ENCODE results near the gene ADTRP.
"Not testable (repeated sequence)": the region's sequence is repeated elsewhere in the genome, so short reads cannot be mapped to it uniquely, and the experiment has no call there.

ADTRP gene

GRCh38 chr6:11705069-11705468, 73.5 kb downstream of the ADTRP start:
- no peaks in the 10 kb centered on the region for H3K36me3 ChIP-seq (ENCODE audit: insufficient read depth, low read length)
- no peak overlapping the region for H3K9ac ChIP-seq (ENCODE audit: low read depth, low read length)
- no peaks in the 10 kb centered on the region for H3K9me3 ChIP-seq (ENCODE audit: control insufficient read depth, insufficient read depth, low read length)
- H3K4me1 ChIP-seq (ENCODE audit: insufficient read depth, low read length): no peaks in the 10 kb centered on the region

- H3K9me3 ChIP-seq (ENCODE audit: control insufficient read depth, insufficient read depth, low read length): no peaks in the 10 kb centered on the region
- no peaks in the 10 kb centered on the region for H3K36me3 ChIP-seq (ENCODE audit: insufficient read depth, low read length)
- H3K4me1 ChIP-seq (ENCODE audit: insufficient read depth, low read length): no peaks in the 10 kb centered on the region
- H3K9ac ChIP-seq (ENCODE audit: low read depth, low read length): no peak overlapping the region
Measured at GRCh38 chr6:11703725-11704124, 74.9 kb downstream of the ADTRP start.

GRCh38 chr6:11702500-11703130, 76.0 kb downstream of the ADTRP start:
- Histone ChIP-seq H3K9ac (ENCODE audit: low read depth, low read length) (no peak overlapping the region), H3K36me3 (ENCODE audit: insufficient read depth, low read length) (no peaks in the 10 kb centered on the region), H3K4me1 (ENCODE audit: insufficient read depth, low read length) (no peaks in the 10 kb centered on the region), H3K9me3 (ENCODE audit: control insufficient read depth, insufficient read depth, low read length) (no peaks in the 10 kb centered on the region)

GRCh38 chr6:11702089-11702488, 76.5 kb downstream of the ADTRP start:
- Histone ChIP-seq H3K9ac (ENCODE audit: low read depth, low read length) (no peak overlapping the region), H3K9me3 (ENCODE audit: control insufficient read depth, insufficient read depth, low read length) (no peaks in the 10 kb centered on the region), H3K36me3 (ENCODE audit: insufficient read depth, low read length) (no peaks in the 10 kb centered on the region), H3K4me1 (ENCODE audit: insufficient read depth, low read length) (no peaks in the 10 kb centered on the region)

- Histone ChIP-seq H3K4me1 (ENCODE audit: insufficient read depth, low read length) (no peaks in the 10 kb centered on the region), H3K9me3 (ENCODE audit: control insufficient read depth, insufficient read depth, low read length) (no peaks in the 10 kb centered on the region), H3K9ac (ENCODE audit: low read depth, low read length) (no peak overlapping the region), H3K36me3 (ENCODE audit: insufficient read depth, low read length) (no peaks in the 10 kb centered on the region)
Measured at GRCh38 chr6:11701573-11701972, 77.0 kb downstream of the ADTRP start.

- Histone ChIP-seq H3K9me3 (ENCODE audit: control insufficient read depth, insufficient read depth, low read length) (no peaks in the 10 kb centered on the region), H3K4me1 (ENCODE audit: insufficient read depth, low read length) (no peaks in the 10 kb centered on the region), H3K36me3 (ENCODE audit: insufficient read depth, low read length) (no peaks in the 10 kb centered on the region), H3K9ac (ENCODE audit: low read depth, low read length) (no peak overlapping the region)
Measured at GRCh38 chr6:11700118-11700718, 78.4 kb downstream of the ADTRP start.

GRCh38 chr6:11699576-11699975, 79.0 kb downstream of the ADTRP start:
- H3K9me3 ChIP-seq (ENCODE audit: control insufficient read depth, insufficient read depth, low read length): no peaks in the 10 kb centered on the region

GRCh38 chr6:11692451-11693376, 85.9 kb downstream of the ADTRP start:
- Histone ChIP-seq H3K9ac (ENCODE audit: low read depth, low read length) (no peak overlapping the region), H3K36me3 (ENCODE audit: insufficient read depth, low read length) (no peaks in the 10 kb centered on the region), H3K9me3 (ENCODE audit: control insufficient read depth, insufficient read depth, low read length) (peaks cover 2% of the 10 kb centered on the region; the same call in 1 of the 2 replicates), H3K4me1 (ENCODE audit: insufficient read depth, low read length) (peaks cover 8% of the 10 kb centered on the region)

More at GRCh38 chr6:11699576-11699975, 79.0 kb downstream of the ADTRP start:
- H3K4me1 ChIP-seq (ENCODE audit: insufficient read depth, low read length): no peaks in the 10 kb centered on the region
- H3K36me3 ChIP-seq (ENCODE audit: insufficient read depth, low read length): no peaks in the 10 kb centered on the region
- H3K9ac ChIP-seq (ENCODE audit: low read depth, low read length): no peak overlapping the region

GRCh38 chr6:11689847-11690246, 88.8 kb downstream of the ADTRP start:
- Histone ChIP-seq H3K36me3 (ENCODE audit: insufficient read depth, low read length) (no peaks in the 10 kb centered on the region), H3K9ac (ENCODE audit: low read depth, low read length) (no peak overlapping the region), H3K4me1 (ENCODE audit: insufficient read depth, low read length) (peaks cover 14% of the 10 kb centered on the region), H3K9me3 (ENCODE audit: control insufficient read depth, insufficient read depth, low read length) (peaks cover 2% of the 10 kb centered on the region; the same call in 1 of the 2 replicates)

- not testable (repeated sequence) for H3K9me3 ChIP-seq (ENCODE audit: control insufficient read depth, insufficient read depth, low read length); H3K36me3 ChIP-seq (ENCODE audit: insufficient read depth, low read length); H3K9ac ChIP-seq (ENCODE audit: low read depth, low read length)
- peaks cover 14% of the 10 kb centered on the region for H3K4me1 ChIP-seq (ENCODE audit: insufficient read depth, low read length)
Measured at GRCh38 chr6:11689400-11689799, 89.2 kb downstream of the ADTRP start.

GRCh38 chr6:11688425-11688709, 90.2 kb downstream of the ADTRP start:
- peaks cover 2% of the 10 kb centered on the region; the same call in 1 of the 2 replicates for H3K9me3 ChIP-seq (ENCODE audit: control insufficient read depth, insufficient read depth, low read length)
- H3K9ac ChIP-seq (ENCODE audit: low read depth, low read length): no peak overlapping the region
- no peaks in the 10 kb centered on the region for H3K36me3 ChIP-seq (ENCODE audit: insufficient read depth, low read length)
- peaks cover 14% of the 10 kb centered on the region for H3K4me1 ChIP-seq (ENCODE audit: insufficient read depth, low read length)

GRCh38 chr6:11685481-11686093, 93.0 kb downstream of the ADTRP start:
- Histone ChIP-seq H3K36me3 (ENCODE audit: insufficient read depth, low read length) (0 out of 2 replicates have a peak, but pooled peaks cover 2% of the 10 kb centered on the region), H3K4me1 (ENCODE audit: insufficient read depth, low read length) (peaks cover 14% of the 10 kb centered on the region), H3K9me3 (ENCODE audit: control insufficient read depth, insufficient read depth, low read length) (peaks cover 13% of the 10 kb centered on the region), H3K9ac (ENCODE audit: low read depth, low read length) (no peak overlapping the region)

GRCh38 chr6:11684901-11685480, 93.6 kb downstream of the ADTRP start:
- H3K9me3 ChIP-seq (ENCODE audit: control insufficient read depth, insufficient read depth, low read length): peaks cover 15% of the 10 kb centered on the region
- peaks cover 14% of the 10 kb centered on the region for H3K4me1 ChIP-seq (ENCODE audit: insufficient read depth, low read length)
- H3K36me3 ChIP-seq (ENCODE audit: insufficient read depth, low read length): 0 out of 2 replicates have a peak, but pooled peaks cover 2% of the 10 kb centered on the region

GRCh38 chr6:11683871-11684270, 94.7 kb downstream of the ADTRP start:
- Histone ChIP-seq H3K4me1 (ENCODE audit: insufficient read depth, low read length) (peaks cover 14% of the 10 kb centered on the region), H3K9ac (ENCODE audit: low read depth, low read length) (no peak overlapping the region), H3K36me3 (ENCODE audit: insufficient read depth, low read length) (0 out of 2 replicates have a peak, but pooled peaks cover 2% of the 10 kb centered on the region), H3K9me3 (ENCODE audit: control insufficient read depth, insufficient read depth, low read length) (peaks cover 22% of the 10 kb centered on the region)

More at GRCh38 chr6:11684901-11685480, 93.6 kb downstream of the ADTRP start:
- no peak overlapping the region for H3K9ac ChIP-seq (ENCODE audit: low read depth, low read length)

Measured in ES-I3 (cell line).